K562 (cell line): Measurements from ENCODE around the gene FAM53B. TPM values are rescaled to one million over a fixed set of nuclear protein-coding genes. Genes with fewer than 3 reads are reported as not detected.

ENCODE experiments used
- ATAC-seq: fragments of 200-7000 bp; cut with Tn5 transposase; 3 replicates; pipeline ENCODE4 v1.9.1; 2020; ENCODE audit warnings: moderate library complexity
- BruUV-seq: library from RNA; stranded (reverse); fragments of 400-500 nt; replicated peaks from 2 replicates; lab custom pipeline; 2021; lab: Mats Ljungman, UMichigan
- CTCF ChIA-PET: fragments of 300-600 bp; formaldehyde crosslinking; extraction: SDS; loops from one replicate; lab custom pipeline; 2021; ENCODE audit warnings: low intra/inter-chr PET ratio; lab: Yijun Ruan, JAX
- POLR2A ChIA-PET: fragments of 300-600, 350-650 bp; sonication (Branson Sonifier 250); formaldehyde crosslinking; extraction: SDS; loops from one replicate; lab custom pipeline; 2021; ENCODE audit warnings: antibody characterized with exemption, inconsistent platforms; lab: Yijun Ruan, JAX
- DNase-seq, 4 experiments: peaks; one replicate each; pipeline versions ENCODE4 v3.0.0 to v3.0.0-alpha.2; 2011 to 2018; ENCODE audit warnings: low spot score in 3 of 4, mixed read lengths in 3 of 4; ENCODE audit errors: extremely low read depth in 1 of 4
- FAIRE-seq: peaks from 2 replicates; lab custom pipeline; 2011; peaks lifted over from hg19 to GRCh38; lab: Jason Lieb, UNC
- H2AFZ ChIP-seq: 2 replicates; pipeline ENCODE4 v1.6.0; 2011; ENCODE audit warnings: low read depth, low read length, control low read depth, inconsistent platforms
- H3K27ac ChIP-seq: fragments of 200-600 bp; 3 replicates; pipeline ENCODE4 v1.8.0; 2011; ENCODE audit warnings: low read depth, mild to moderate bottlenecking, control low read depth, inconsistent platforms, low read length, moderate library complexity, mixed read lengths; ENCODE audit errors: extremely low read depth
- H3K27me3 ChIP-seq, 2 experiments: fragments of 300-600 bp in 1 of 2; 2 replicates in 1 of 2; 3 replicates in 1 of 2; pipeline versions ENCODE4 v1.6.0 to v1.8.0; 2011; ENCODE audit warnings: inconsistent platforms in 2 of 2, low read length in 2 of 2, mild to moderate bottlenecking in 1 of 2, mixed read lengths in 1 of 2, moderate library complexity in 1 of 2; ENCODE audit not compliant: control insufficient read depth in 2 of 2, insufficient read depth in 2 of 2
- H3K36me3 ChIP-seq: fragments of 300-600 bp; 3 replicates; pipeline ENCODE4 v1.8.0; 2011; ENCODE audit warnings: mild to moderate bottlenecking, low read length, inconsistent platforms; ENCODE audit not compliant: control insufficient read depth, insufficient read depth
- H3K4me1 ChIP-seq, 2 experiments: fragments of 200-600 bp in 1 of 2; replicated peaks in 1 of 2; 2 replicates in 1 of 2; 3 replicates in 1 of 2; pipeline versions ENCODE4 v1.5.1 to v1.8.0; 2011; ENCODE audit warnings: inconsistent platforms in 2 of 2, low read length in 2 of 2, mild to moderate bottlenecking in 1 of 2, mixed read lengths in 1 of 2, moderate library complexity in 1 of 2; ENCODE audit not compliant: control insufficient read depth in 2 of 2, insufficient read depth in 2 of 2
- H3K4me2 ChIP-seq: 2 replicates; pipeline ENCODE4 v1.6.1; 2011; ENCODE audit warnings: low read length, control low read depth, inconsistent platforms, mixed read lengths; ENCODE audit not compliant: insufficient read depth
- H3K4me3 ChIP-seq: fragments of 200-600 bp; sonication (generic), shearing (Covaris generic); 2 replicates; pipeline ENCODE4 v1.5.1; 2016; ENCODE audit warnings: control low read depth, inconsistent platforms
- H3K79me2 ChIP-seq: fragments of 200-600 bp; 3 replicates; pipeline ENCODE4 v1.8.0; 2011; ENCODE audit warnings: low read length, inconsistent platforms; ENCODE audit not compliant: control insufficient read depth, insufficient read depth
- H3K9ac ChIP-seq, 2 experiments: 2 replicates each; pipeline versions ENCODE4 v1.6.0 to v1.6.1; 2011; ENCODE audit warnings: low read depth in 2 of 2, low read length in 2 of 2, control low read depth in 1 of 2, inconsistent platforms in 1 of 2, mild to moderate bottlenecking in 1 of 2, mixed read lengths in 1 of 2; ENCODE audit not compliant: insufficient read depth in 1 of 2
- H3K9me1 ChIP-seq: one replicate; pipeline ENCODE4 v1.6.0; 2011; ENCODE audit warnings: inconsistent platforms, mild to moderate bottlenecking, low read length, moderate library complexity; ENCODE audit not compliant: control insufficient read depth, insufficient read depth
- H3K9me3 ChIP-seq: replicated peaks from 2 replicates; pipeline ENCODE4 v1.5.1; 2011; ENCODE audit warnings: low read depth, low read length, inconsistent platforms; ENCODE audit not compliant: control insufficient read depth, insufficient read depth
- H4K20me1 ChIP-seq: replicated peaks from 2 replicates; pipeline ENCODE4 v1.6.1; 2011; ENCODE audit warnings: low read length, inconsistent platforms, mixed read lengths; ENCODE audit not compliant: control insufficient read depth, insufficient read depth
- MTF1 ChIP-seq: fragments of 250-450 bp; sonication (Bioruptor Pico); IDR thresholded peaks from 2 replicates; pipeline ENCODE4 v1.9.0; 2021; ENCODE audit warnings: moderate library complexity, mild to moderate bottlenecking, inconsistent platforms, borderline replicate concordance
- WGBS: fragments of 100-300 bp; shearing (Covaris generic); methylation state at CpG from one replicate; pipeline ENCODE4 v1.1.6; 2016; ENCODE audit warnings: low coverage, mixed read lengths; ENCODE audit not compliant: insufficient coverage; ENCODE audit errors: missing lambda C conversion rate; 5-methylcytosine and 5-hydroxymethylcytosine counted together
- in situ Hi-C: fragments of 300-500 bp; cut with MboI; formaldehyde crosslinking; loops from 4 replicates; pipeline ENCODE4 v1.15.0; 2018; ENCODE audit warnings: inconsistent platforms, mixed read lengths
- intact Hi-C: fragments of 100-400 bp; cut with micrococcal nuclease; formaldehyde crosslinking; loops from 2 replicates; pipeline ENCODE4 v1.14.2; 2022
- polyA plus RNA-seq, 8 experiments: library from polyadenylated mRNA; depleted of rRNA in 4 of 8; stranded (reverse) in 5 of 8; unstranded in 3 of 8; fragments of >200 nt; fragmentation: Nextera tagmentation in 2 of 8; fragmentation: Illumina TruSeq in 1 of 8; extraction: Ambion mirVana in 2 of 8; extraction: Trizol in 1 of 8; gene quantifications; 2 replicates each; pipeline versions ENCODE4 v1.2.1 to v1.2.3, GENCODE V29; 2011 to 2014; ENCODE audit warnings: inconsistent platforms in 1 of 8, missing spikeins in 1 of 8
- total RNA-seq, 7 experiments: library from RNA; depleted of rRNA in 6 of 7; stranded (reverse); fragments of >200 nt in 6 of 7; fragmentation: Illumina TruSeq in 2 of 7; extraction: Trizol in 2 of 7; gene quantifications; 2 replicates each; pipeline versions ENCODE4 v1.2.1 to v1.2.3, GENCODE V29; 2011 to 2021; ENCODE audit warnings: low replicate concordance in 1 of 7
- TF ChIP-seq, protein P1 (sequence below), 3 experiments: IDR thresholded peaks in 2 of 3; conservative IDR thresholded peaks in 1 of 3; 2 replicates each; pipeline ENCODE4 v1.5.1; 2011 to 2012; ENCODE audit warnings: low read length in 3 of 3, mild to moderate bottlenecking in 3 of 3, control low read depth in 2 of 3, improper control_type of control experiment in 1 of 3, inconsistent platforms in 1 of 3, low read depth in 1 of 3, mixed read lengths in 1 of 3, moderate library complexity in 1 of 3; ENCODE audit not compliant: insufficient read depth in 2 of 3

The FAM53B gene
- total and polyA plus RNA-seq, 9 of the 15 experiments (the other 6 are each of a cell fraction or from before 2014, with no cell fraction given): 0.03 to 16.5 (median 5.0) TPM

DNA sequence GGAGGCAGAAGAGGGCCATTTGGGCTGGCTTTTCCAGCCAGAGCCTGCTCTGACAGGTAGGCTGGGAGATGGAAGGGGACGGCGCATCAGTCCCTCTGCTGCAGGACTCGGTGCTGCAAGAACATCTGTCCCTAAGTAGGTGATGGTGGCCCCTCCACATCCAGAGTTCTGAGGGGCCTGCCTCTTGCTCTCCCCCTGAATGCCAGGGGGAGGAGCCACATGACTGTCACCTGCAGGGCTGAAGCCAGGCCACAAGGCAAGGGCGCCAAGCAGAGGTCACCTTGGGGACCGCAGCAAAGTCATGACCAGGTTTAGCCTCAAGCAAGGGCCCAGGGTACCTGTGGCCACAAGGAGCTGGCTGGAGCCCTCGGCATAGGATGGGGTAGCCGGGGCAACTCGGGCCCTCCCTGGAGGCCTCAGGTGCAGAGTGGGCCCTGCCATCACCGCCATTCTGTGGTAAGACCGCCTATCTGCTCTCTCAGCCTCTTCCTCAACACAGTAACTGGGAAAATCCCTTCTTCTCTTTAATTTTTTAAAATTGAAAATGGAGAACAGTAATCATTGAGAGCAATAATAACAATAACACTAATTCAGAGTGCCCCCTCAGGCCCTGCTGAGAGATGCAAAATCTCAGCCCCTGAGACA lies 99.3 kb downstream of the FAM53B start:
- POLR2A ChIA-PET: no interaction called here
- no peak overlapping the region for H3K27ac ChIP-seq

More for the DNA sequence above, 99.3 kb downstream of the FAM53B start:
- Histone ChIP-seq H3K4me1 (peaks cover 56 to 73% of the 10 kb centered on the region in 2 experiments), H3K36me3 (peaks cover 12% of the 10 kb centered on the region; the same call in 1 of the 3 replicates), H3K4me2 (no peak overlapping the region), H3K79me2 (peaks cover 25% of the 10 kb centered on the region), H3K9ac (no peak overlapping the region; a peak in 1 of 4 replicates), H3K9me3 (no peaks in the 10 kb centered on the region; the same call in 1 of the 2 replicates), H4K20me1 (peaks cover 4% of the 10 kb centered on the region; the same call in 1 of the 2 replicates), H3K4me3 (no peak overlapping the region), H2AFZ (no peak overlapping the region), H3K9me1 (no peaks in the 10 kb centered on the region), H3K27me3 (no peaks in the 10 kb centered on the region)
- intact Hi-C loops (loop anchor here (5.0 kb wide), 1 partner anchor 97 kb away; the partner anchor contains the start of gene FAM53B), in situ Hi-C loops (no loop called here)
- ATAC-seq: no peak
- WGBS: 94% methylated on average over 5 of the region's 10 CpGs
- FAIRE-seq: no peak
- no peak for TF ChIP-seq MTF1
- TF ChIP-seq, protein P1, sequence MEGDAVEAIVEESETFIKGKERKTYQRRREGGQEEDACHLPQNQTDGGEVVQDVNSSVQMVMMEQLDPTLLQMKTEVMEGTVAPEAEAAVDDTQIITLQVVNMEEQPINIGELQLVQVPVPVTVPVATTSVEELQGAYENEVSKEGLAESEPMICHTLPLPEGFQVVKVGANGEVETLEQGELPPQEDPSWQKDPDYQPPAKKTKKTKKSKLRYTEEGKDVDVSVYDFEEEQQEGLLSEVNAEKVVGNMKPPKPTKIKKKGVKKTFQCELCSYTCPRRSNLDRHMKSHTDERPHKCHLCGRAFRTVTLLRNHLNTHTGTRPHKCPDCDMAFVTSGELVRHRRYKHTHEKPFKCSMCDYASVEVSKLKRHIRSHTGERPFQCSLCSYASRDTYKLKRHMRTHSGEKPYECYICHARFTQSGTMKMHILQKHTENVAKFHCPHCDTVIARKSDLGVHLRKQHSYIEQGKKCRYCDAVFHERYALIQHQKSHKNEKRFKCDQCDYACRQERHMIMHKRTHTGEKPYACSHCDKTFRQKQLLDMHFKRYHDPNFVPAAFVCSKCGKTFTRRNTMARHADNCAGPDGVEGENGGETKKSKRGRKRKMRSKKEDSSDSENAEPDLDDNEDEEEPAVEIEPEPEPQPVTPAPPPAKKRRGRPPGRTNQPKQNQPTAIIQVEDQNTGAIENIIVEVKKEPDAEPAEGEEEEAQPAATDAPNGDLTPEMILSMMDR (IDR thresholded peaks at IDR 0.05 in 2 of 3, conservative IDR thresholded peaks at IDR 0.05 in 1 of 3; ENCODE audit: insufficient read depth in 2 of 3, low read depth in 1 of 3, low read length in 3 of 3): peak in 2 of 3 experiments; percentile 5 to 35; a peak in 3 of 6 replicates
- BruUV-seq: no TSS peak
- CTCF ChIA-PET: no interaction called here
- DNase-seq: no peak
